GM23248 (cell line): ENCODE data around the gene DDIAS. TPM values are rescaled to one million over a fixed set of nuclear protein-coding genes. Genes with fewer than 3 reads are reported as not detected.
A peak's percentile ranks its signal among the peaks of the same experiment; 100 is the strongest.

Experiments
- DNase-seq: peaks from one replicate; pipeline ENCODE4 v3.0.0-alpha.2; 2015
- H2AFZ ChIP-seq: fragments of 200-600 bp; sonication (generic); 2 replicates; pipeline ENCODE4 v1.6.1; 2016; ENCODE audit warnings: antibody characterized with exemption
- H3F3A ChIP-seq: fragments of 200-600 bp; sonication (generic); 2 replicates; pipeline ENCODE4 v1.6.1; 2016; ENCODE audit warnings: mild to moderate bottlenecking, antibody characterized with exemption, mixed run types; ENCODE audit not compliant: insufficient read depth
- H3K27ac ChIP-seq: fragments of 200-600 bp; sonication (generic); 2 replicates; pipeline ENCODE4 v1.5.1; 2016; ENCODE audit warnings: mild to moderate bottlenecking
- H3K27me3 ChIP-seq: fragments of 200-600 bp; sonication (generic); replicated peaks from 2 replicates; pipeline ENCODE4 v1.6.1; 2016; ENCODE audit warnings: mild to moderate bottlenecking; ENCODE audit not compliant: insufficient read depth
- H3K36me3 ChIP-seq: fragments of 200-600 bp; sonication (generic); 2 replicates; pipeline ENCODE4 v1.6.1; 2016; ENCODE audit warnings: low read depth, mild to moderate bottlenecking
- H3K4me1 ChIP-seq: fragments of 200-600 bp; sonication (generic); 2 replicates; pipeline ENCODE4 v1.6.1; 2016; ENCODE audit warnings: mild to moderate bottlenecking; ENCODE audit not compliant: insufficient read depth
- H3K4me2 ChIP-seq: fragments of 200-600 bp; sonication (generic); one replicate; pipeline ENCODE4 v1.6.1; 2016; ENCODE audit warnings: mild to moderate bottlenecking; ENCODE audit not compliant: unreplicated experiment
- H3K4me3 ChIP-seq: fragments of 200-600 bp; sonication (generic); 2 replicates; pipeline ENCODE4 v1.5.1; 2016; ENCODE audit warnings: mild to moderate bottlenecking
- H3K79me2 ChIP-seq: fragments of 200-600 bp; sonication (generic); 2 replicates; pipeline ENCODE4 v1.6.1; 2016; ENCODE audit warnings: mild to moderate bottlenecking; ENCODE audit not compliant: insufficient read depth
- H3K9ac ChIP-seq: fragments of 200-600 bp; sonication (generic); 2 replicates; pipeline ENCODE4 v1.6.1; 2016; ENCODE audit warnings: mild to moderate bottlenecking
- H3K9me2 ChIP-seq: fragments of 200-600 bp; sonication (generic); 2 replicates; pipeline ENCODE4 v1.6.1; 2016; ENCODE audit warnings: mixed run types, mild to moderate bottlenecking, moderate library complexity; ENCODE audit not compliant: insufficient read depth
- H3K9me3 ChIP-seq: fragments of 200-600 bp; sonication (generic); one replicate; pipeline ENCODE4 v1.6.1; 2017; ENCODE audit warnings: low read depth
- H4K20me1 ChIP-seq: fragments of 200-600 bp; sonication (generic); 2 replicates; pipeline ENCODE4 v1.6.0; 2016; ENCODE audit not compliant: insufficient read depth
- EZH2 ChIP-seq: fragments of 200-600 bp; sonication (generic); IDR thresholded peaks from 2 replicates; pipeline ENCODE4 v1.6.1; 2018; ENCODE audit warnings: antibody characterized with exemption, mild to moderate bottlenecking; ENCODE audit not compliant: insufficient read depth, poor library complexity, severe bottlenecking
- EZH2phosphoT487 ChIP-seq: fragments of 200-600 bp; sonication (generic); IDR thresholded peaks from 2 replicates; pipeline ENCODE4 v1.6.1; 2018; ENCODE audit warnings: antibody characterized with exemption, moderate library complexity, mild to moderate bottlenecking, low read depth; ENCODE audit not compliant: insufficient read depth
- WGBS, 2 experiments: methylation state at CpG; one replicate each; pipeline ENCODE4 v1.1.6; 2015 to 2017; ENCODE audit warnings: low lambda C conversion rate in 2 of 2, low coverage in 1 of 2; ENCODE audit errors: missing lambda C conversion rate in 2 of 2; 5-methylcytosine and 5-hydroxymethylcytosine counted together
- in situ Hi-C: fragments of 300-500 bp; cut with MboI; formaldehyde crosslinking; loops from 2 replicates; pipeline ENCODE4 v1.15.0; 2020
- polyA plus RNA-seq: library from polyadenylated mRNA; unstranded; fragments of >200 nt; fragmentation: Nextera tagmentation; extraction: Ambion mirVana; gene quantifications from 2 replicates; pipeline ENCODE4 v1.2.1, GENCODE V29; 2016
- total RNA-seq: library from RNA; depleted of rRNA; stranded (reverse); fragments of >200 nt; shearing (Covaris generic); gene quantifications from 2 replicates; pipeline ENCODE4 v1.2.3, GENCODE V29; 2014

Gene DDIAS
- total and polyA plus RNA-seq, 2 experiments from 2014 or later = 5.0 to 5.4 TPM

DNA sequence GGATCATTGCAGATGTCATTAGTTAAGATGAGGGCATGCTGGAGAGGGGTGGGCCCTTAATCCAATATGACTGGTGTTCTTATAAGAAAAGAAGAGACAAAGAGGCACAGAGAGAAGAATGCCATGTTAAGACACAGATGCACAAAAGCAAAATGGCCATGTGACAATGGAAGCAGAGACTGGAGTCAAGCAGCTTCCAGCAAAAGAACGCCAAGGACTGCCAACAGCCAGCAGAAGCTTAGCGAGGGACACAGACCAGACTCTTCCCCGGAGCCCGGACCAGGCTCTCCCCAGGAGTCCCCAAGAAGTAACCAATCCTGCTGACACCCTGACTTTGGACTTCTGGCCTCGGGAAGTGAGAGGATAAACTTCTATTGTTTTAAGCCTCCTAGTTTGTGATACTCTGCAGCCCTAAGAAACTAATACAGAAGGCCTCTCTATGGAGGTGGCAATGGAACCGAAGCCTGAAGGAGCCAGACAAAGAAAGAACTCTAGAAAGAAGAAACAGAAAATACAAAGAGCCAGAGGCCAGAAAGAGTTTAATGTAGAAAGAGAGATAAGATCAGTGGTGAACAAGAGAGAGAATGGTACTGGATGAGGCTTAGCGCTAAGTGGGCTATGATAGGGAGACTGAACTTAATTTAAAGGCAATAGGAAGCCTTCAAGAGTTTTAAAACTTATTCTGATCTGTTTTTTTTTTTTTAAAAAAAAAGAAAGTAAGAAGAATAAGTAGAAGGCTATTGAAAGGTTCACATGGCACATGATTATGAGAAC is 29.0 kb upstream of the DDIAS start:
- Histone ChIP-seq H3K4me1 (peaks cover 5% of the 10 kb centered on the region), H4K20me1 (no peaks in the 10 kb centered on the region), H3K9me3 (no peaks in the 10 kb centered on the region), H3K9me2 (no peaks in the 10 kb centered on the region), H3K4me3 (no peak overlapping the region), H3K27me3 (no peaks in the 10 kb centered on the region), H3K9ac (no peak overlapping the region), H3K27ac (no peak overlapping the region), H3K4me2 (no peak overlapping the region), H2AFZ (no peak overlapping the region), H3K79me2 (no peaks in the 10 kb centered on the region), H3K36me3 (no peaks in the 10 kb centered on the region), H3F3A (peaks cover 7% of the 10 kb centered on the region; the same call in 1 of the 2 replicates)
- 89 to 90% methylated on average over 7 of the region's 7 CpGs for WGBS, 2 experiments
- DNase-seq = no peak
- TF ChIP-seq EZH2phosphoT487 (no peak), EZH2 (no peak)
- in situ Hi-C loops = loop anchor here (25.0 kb wide), 1 partner anchor 940 kb away; no protein-coding TSS in a partner anchor

GRCh38 chr11:82873919-82874333 is 27.6 kb upstream of the DDIAS start:
- no peak for DNase-seq
- in situ Hi-C loops = loop anchor here (25.0 kb wide), 1 partner anchor 938 kb away; no protein-coding TSS in a partner anchor
- no peak overlapping the region for H3K27ac ChIP-seq
- H3K36me3 ChIP-seq = no peaks in the 10 kb centered on the region
- peaks cover 7% of the 10 kb centered on the region; the same call in 1 of the 2 replicates for H3F3A ChIP-seq
- H3K4me1 ChIP-seq = peaks cover 5% of the 10 kb centered on the region
- 84 to 85% methylated on average over 5 of the region's 5 CpGs for WGBS, 2 experiments
- no peaks in the 10 kb centered on the region for H3K9me2 ChIP-seq
- no peaks in the 10 kb centered on the region for H3K9me3 ChIP-seq
- no peaks in the 10 kb centered on the region for H3K27me3 ChIP-seq
- no peaks in the 10 kb centered on the region for H4K20me1 ChIP-seq
- H3K4me2 ChIP-seq = no peak overlapping the region
- no peak for TF ChIP-seq EZH2
- no peak for TF ChIP-seq EZH2phosphoT487
- no peak overlapping the region for H2AFZ ChIP-seq
- H3K4me3 ChIP-seq = no peak overlapping the region
- no peak overlapping the region for H3K9ac ChIP-seq
- H3K79me2 ChIP-seq = no peaks in the 10 kb centered on the region

- H3K4me1 ChIP-seq = peaks cover 2% of the 10 kb centered on the region
- H4K20me1 ChIP-seq = no peaks in the 10 kb centered on the region
- TF ChIP-seq EZH2phosphoT487 (no peak), EZH2 (no peak)
- no peak overlapping the region for H2AFZ ChIP-seq
- WGBS, 2 experiments = 81 to 85% methylated on average over 4 of the region's 4 CpGs
- H3F3A ChIP-seq = peaks cover 1% of the 10 kb centered on the region; the same call in 1 of the 2 replicates
- no peak overlapping the region for H3K9ac ChIP-seq
- H3K27ac ChIP-seq = no peak overlapping the region
- no peak overlapping the region for H3K4me3 ChIP-seq
- no peaks in the 10 kb centered on the region for H3K79me2 ChIP-seq
- no peaks in the 10 kb centered on the region for H3K27me3 ChIP-seq
- no peak overlapping the region for H3K4me2 ChIP-seq
- in situ Hi-C loops = loop anchor here (25.0 kb wide), 1 partner anchor 937 kb away; no protein-coding TSS in a partner anchor
- no peaks in the 10 kb centered on the region for H3K36me3 ChIP-seq
- no peak for DNase-seq
- H3K9me2 ChIP-seq = no peaks in the 10 kb centered on the region
- H3K9me3 ChIP-seq = no peaks in the 10 kb centered on the region
Measured at GRCh38 chr11:82874646-82875523, 26.7 kb upstream of the DDIAS start.

DNA sequence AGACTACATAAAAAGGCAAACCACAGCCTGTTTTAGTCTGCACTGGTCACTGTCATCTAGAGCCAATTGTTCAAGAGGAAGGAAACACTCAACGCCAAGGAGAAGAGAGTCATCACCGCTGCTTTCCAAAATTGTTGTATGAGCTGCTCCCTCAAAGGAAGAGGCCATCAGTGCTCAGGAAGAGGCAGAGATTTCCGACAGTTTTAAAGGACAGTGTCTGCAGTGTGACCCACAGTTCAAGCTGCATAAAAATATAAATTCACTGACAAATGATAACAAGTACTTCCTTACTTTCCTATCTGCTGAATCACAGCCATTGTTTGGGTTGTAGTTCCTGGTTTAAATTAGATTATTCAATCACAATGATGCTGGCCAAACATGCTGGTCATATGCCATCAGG is 17.7 kb upstream of the DDIAS start:
- Histone ChIP-seq H3K79me2 (0 out of 2 replicates have a peak, but pooled peaks cover 3% of the 10 kb centered on the region), H3K4me1 (no peaks in the 10 kb centered on the region), H2AFZ (no peak overlapping the region), H3K36me3 (no peaks in the 10 kb centered on the region), H3K9me2 (no peaks in the 10 kb centered on the region), H3K4me2 (no peak overlapping the region), H3K9ac (no peak overlapping the region), H3K9me3 (no peaks in the 10 kb centered on the region), H3K27me3 (no peaks in the 10 kb centered on the region), H3K4me3 (no peak overlapping the region), H4K20me1 (no peaks in the 10 kb centered on the region), H3K27ac (no peak overlapping the region), H3F3A (no peaks in the 10 kb centered on the region)
- peak; percentile 39 for DNase-seq
- WGBS, 2 experiments = 37 to 48% methylated on average over 3 of the region's 3 CpGs
- in situ Hi-C loops = no loop called here
- TF ChIP-seq EZH2phosphoT487 (no peak), EZH2 (no peak)
